ENCODE data around the gene MUC5B.
"Not testable (repeated sequence)": the region's sequence is repeated elsewhere in the genome, so short reads cannot be mapped to it uniquely, and the experiment has no call there.

The MUC5B gene

DNA sequence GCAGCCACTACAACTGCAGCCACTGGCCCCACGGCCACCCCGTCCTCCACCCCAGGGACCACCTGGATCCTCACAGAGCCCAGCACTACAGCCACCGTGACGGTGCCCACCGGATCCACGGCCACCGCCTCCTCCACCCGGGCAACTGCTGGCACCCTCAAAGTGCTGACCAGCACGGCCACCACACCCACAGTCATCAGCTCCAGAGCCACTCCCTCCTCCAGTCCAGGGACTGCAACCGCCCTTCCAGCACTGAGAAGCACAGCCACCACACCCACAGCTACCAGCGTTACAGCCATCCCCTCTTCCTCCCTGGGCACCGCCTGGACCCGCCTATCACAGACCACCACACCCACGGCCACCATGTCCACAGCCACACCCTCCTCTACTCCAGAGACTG lies 23.4 kb downstream of the MUC5B start:
- in situ Hi-C loops (cut with HindIII; ENCODE audit: low sequenced_read_pairs); H3K4me3 ChIP-seq (ENCODE audit: low read depth, low read length); DNase-seq (ENCODE audit: low read depth, low spot score): not testable (repeated sequence)

DNA sequence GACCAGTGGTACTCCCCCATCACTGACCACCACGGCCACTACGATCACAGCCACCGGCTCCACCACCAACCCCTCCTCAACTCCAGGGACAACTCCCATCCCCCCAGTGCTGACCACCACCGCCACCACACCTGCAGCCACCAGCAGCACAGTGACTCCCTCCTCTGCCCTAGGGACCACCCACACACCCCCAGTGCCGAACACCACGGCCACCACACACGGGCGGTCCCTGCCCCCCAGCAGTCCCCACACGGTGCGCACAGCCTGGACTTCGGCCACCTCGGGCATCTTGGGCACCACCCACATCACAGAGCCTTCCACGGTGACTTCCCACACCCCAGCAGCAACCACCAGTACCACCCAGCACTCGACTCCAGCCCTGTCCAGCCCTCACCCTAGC lies 24.2 kb downstream of the MUC5B start:
- DNase-seq (ENCODE audit: low read depth, low spot score); H3K4me3 ChIP-seq (ENCODE audit: low read depth, low read length); in situ Hi-C loops (cut with HindIII; ENCODE audit: low sequenced_read_pairs): not testable (repeated sequence)

DNA sequence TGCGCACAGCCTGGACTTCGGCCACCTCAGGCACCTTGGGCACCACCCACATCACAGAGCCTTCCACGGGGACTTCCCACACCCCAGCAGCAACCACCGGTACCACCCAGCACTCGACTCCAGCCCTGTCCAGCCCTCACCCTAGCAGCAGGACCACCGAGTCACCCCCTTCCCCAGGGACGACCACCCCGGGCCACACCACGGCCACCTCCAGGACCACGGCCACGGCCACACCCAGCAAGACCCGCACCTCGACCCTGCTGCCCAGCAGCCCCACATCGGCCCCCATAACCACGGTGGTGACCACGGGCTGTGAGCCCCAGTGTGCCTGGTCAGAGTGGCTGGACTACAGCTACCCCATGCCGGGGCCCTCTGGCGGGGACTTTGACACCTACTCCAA lies 26.1 kb downstream of the MUC5B start:
- DNase-seq (ENCODE audit: low read depth, low spot score); in situ Hi-C loops (cut with HindIII; ENCODE audit: low sequenced_read_pairs): not testable (repeated sequence)

DNA sequence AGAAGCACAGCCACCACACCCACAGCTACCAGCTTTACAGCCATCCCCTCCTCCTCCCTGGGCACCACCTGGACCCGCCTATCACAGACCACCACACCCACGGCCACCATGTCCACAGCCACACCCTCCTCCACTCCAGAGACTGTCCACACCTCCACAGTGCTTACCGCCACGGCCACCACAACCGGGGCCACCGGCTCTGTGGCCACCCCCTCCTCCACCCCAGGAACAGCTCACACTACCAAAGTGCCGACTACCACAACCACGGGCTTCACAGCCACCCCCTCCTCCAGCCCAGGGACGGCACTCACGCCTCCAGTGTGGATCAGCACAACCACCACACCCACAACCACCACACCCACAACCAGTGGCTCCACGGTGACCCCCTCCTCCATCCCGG lies 27.5 kb downstream of the MUC5B start:
- H3K4me3 ChIP-seq (ENCODE audit: low read depth, low read length); DNase-seq (ENCODE audit: low read depth, low spot score); in situ Hi-C loops (cut with HindIII; ENCODE audit: low sequenced_read_pairs): not testable (repeated sequence)

More for the DNA sequence above, 26.1 kb downstream of the MUC5B start:
- H3K4me3 ChIP-seq (ENCODE audit: low read depth, low read length): not testable (repeated sequence)

DNA sequence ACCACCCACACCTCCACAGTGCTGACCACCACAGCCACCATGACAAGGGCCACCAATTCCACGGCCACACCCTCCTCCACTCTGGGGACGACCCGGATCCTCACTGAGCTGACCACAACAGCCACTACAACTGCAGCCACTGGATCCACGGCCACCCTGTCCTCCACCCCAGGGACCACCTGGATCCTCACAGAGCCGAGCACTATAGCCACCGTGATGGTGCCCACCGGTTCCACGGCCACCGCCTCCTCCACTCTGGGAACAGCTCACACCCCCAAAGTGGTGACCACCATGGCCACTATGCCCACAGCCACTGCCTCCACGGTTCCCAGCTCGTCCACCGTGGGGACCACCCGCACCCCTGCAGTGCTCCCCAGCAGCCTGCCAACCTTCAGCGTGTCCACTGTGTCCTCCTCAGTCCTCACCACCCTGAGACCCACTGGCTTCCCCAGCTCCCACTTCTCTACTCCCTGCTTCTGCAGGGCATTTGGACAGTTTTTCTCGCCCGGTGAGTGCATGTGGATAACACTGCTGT lies 28.4 kb downstream of the MUC5B start:
- in situ Hi-C loops (cut with HindIII; ENCODE audit: low sequenced_read_pairs): no loop called here
- TF ChIP-seq, protein P1, sequence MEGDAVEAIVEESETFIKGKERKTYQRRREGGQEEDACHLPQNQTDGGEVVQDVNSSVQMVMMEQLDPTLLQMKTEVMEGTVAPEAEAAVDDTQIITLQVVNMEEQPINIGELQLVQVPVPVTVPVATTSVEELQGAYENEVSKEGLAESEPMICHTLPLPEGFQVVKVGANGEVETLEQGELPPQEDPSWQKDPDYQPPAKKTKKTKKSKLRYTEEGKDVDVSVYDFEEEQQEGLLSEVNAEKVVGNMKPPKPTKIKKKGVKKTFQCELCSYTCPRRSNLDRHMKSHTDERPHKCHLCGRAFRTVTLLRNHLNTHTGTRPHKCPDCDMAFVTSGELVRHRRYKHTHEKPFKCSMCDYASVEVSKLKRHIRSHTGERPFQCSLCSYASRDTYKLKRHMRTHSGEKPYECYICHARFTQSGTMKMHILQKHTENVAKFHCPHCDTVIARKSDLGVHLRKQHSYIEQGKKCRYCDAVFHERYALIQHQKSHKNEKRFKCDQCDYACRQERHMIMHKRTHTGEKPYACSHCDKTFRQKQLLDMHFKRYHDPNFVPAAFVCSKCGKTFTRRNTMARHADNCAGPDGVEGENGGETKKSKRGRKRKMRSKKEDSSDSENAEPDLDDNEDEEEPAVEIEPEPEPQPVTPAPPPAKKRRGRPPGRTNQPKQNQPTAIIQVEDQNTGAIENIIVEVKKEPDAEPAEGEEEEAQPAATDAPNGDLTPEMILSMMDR (IDR thresholded peaks at IDR 0.05; ENCODE audit: low read depth, low read length): no peak
- no peak overlapping the region for H3K4me3 ChIP-seq (ENCODE audit: low read depth, low read length)
- no peak for DNase-seq (ENCODE audit: low read depth, low spot score)

DNA sequence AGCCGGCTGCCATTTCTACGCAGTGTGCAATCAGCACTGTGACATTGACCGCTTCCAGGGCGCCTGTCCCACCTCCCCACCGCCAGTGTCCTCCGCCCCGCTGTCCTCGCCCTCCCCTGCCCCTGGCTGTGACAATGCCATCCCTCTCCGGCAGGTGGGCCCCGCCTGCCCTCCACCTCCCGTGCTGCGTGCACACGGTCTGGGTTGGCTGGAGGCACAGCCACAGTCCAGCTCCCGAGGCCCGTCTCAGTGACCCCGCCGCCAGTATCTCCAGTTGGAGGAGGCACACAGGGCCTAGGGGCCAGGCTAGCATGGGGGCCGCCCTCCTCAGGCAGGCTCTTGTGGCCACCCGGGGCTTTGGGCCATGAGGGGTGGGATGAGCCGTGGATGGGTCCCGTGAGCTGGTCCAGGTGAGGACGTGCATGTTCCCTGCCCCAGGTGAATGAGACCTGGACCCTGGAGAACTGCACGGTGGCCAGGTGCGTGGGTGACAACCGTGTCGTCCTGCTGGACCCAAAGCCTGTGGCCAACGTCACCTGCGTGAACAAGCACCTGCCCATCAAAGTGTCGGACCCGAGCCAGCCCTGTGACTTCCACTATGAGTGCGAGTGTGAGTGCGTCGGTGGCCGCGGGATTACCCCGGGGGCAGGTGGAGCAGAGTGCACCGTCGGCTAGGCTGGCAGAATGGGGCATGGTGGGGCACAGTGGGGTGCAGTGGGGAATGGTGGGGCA lies 29.7 kb downstream of the MUC5B start:
- TF ChIP-seq, protein P1 (IDR thresholded peaks at IDR 0.05; ENCODE audit: low read depth, low read length): no peak
- in situ Hi-C loops (cut with HindIII; ENCODE audit: low sequenced_read_pairs): no loop called here
- no peak overlapping the region for H3K4me3 ChIP-seq (ENCODE audit: low read depth, low read length)
- no peak for DNase-seq (ENCODE audit: low read depth, low spot score)

DNA sequence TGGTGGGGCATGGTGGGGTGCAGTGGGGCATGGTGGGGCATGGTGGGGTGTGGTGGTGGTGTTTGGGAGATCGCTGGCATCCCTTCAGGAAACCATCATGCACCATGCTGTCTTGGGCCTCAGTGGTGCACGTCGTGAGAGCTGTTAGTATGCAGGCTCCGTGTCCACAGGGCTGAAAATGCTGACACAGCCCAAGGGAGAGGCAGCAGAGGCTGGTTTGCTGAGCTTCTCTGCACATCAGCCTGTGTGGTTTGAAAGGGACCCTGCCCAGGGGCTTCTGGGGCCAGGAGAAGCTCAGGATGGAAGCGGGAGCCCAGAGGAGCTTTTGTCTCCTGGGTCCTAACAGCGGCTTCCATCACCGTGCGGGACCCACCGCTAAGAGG lies 30.2 kb downstream of the MUC5B start:
- TF ChIP-seq, protein P1 (IDR thresholded peaks at IDR 0.05; ENCODE audit: low read depth, low read length): no peak
- in situ Hi-C loops (cut with HindIII; ENCODE audit: low sequenced_read_pairs): no loop called here
- DNase-seq (ENCODE audit: low read depth, low spot score): no peak
- no peak overlapping the region for H3K4me3 ChIP-seq (ENCODE audit: low read depth, low read length)

DNA sequence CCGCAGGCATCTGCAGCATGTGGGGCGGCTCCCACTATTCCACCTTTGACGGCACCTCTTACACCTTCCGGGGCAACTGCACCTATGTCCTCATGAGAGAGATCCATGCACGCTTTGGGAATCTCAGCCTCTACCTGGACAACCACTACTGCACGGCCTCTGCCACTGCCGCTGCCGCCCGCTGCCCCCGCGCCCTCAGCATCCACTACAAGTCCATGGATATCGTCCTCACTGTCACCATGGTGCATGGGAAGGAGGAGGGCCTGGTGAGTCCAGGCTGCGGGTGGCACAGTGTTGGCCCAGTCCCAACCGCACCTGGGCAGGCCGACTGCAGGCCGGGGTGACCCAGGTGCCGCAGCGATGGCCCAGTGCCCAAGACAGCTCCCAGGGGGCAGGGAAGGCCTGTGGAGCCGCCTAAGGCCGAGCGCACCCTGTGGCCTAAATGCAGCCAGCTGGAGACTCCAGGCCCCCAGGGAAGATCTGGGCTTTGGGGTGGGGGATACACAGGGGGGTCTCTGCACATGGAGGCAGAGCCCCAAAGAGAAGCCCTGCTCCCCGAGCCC lies 31.3 kb downstream of the MUC5B start:
- in situ Hi-C loops (cut with HindIII; ENCODE audit: low sequenced_read_pairs): no loop called here

More for the DNA sequence above, 31.3 kb downstream of the MUC5B start:
- no peak overlapping the region for H3K4me3 ChIP-seq (ENCODE audit: low read depth, low read length)
- no peak for DNase-seq (ENCODE audit: low read depth, low spot score)
- TF ChIP-seq, protein P1 (IDR thresholded peaks at IDR 0.05; ENCODE audit: low read depth, low read length): no peak
